HG02763 (cell line): ENCODE measurements around the gene ZBBX.

Experiments
- ATAC-seq: cut with Tn5 transposase; IDR thresholded peaks from one replicate; pipeline ENCODE4 v1.9.1; 2021; ENCODE audit warnings: mild to moderate bottlenecking, moderate library complexity; ENCODE audit not compliant: unreplicated experiment

Gene ZBBX

DNA sequence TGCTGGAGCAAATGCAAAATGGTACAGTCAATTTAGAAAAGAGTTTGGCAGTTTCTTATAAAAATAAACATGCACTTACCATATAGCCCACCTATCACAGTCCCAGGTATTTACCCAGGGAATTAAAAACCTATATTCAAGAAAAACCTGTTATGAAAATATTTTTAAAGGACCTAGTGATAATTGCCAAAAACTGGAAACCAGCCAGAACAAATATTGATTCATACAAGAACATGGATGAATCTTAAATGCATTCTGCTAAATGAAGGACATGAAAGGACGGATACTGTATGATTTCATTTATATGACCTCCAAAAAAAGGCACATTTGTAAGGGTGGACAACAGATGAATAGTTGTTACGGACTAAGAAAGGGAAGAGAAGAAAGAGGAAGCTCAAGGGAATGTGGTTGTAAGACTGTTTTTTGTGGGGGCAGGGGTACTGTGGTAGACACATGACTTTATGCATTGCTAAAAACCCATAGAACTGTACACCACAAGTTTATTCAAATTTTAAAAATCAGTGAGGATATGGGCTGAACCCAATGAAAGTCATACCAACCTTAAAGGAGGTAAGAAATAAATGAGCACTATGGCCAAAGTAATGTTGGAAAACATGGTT, 61.0 kb downstream of the ZBBX start:
- ATAC-seq = no peak

- ATAC-seq = no peak
Measured at GRCh38 chr3:167318306-167318705, 61.8 kb downstream of the ZBBX start.

GRCh38 chr3:167306319-167306718, 73.8 kb downstream of the ZBBX start:
- ATAC-seq = no peak

DNA sequence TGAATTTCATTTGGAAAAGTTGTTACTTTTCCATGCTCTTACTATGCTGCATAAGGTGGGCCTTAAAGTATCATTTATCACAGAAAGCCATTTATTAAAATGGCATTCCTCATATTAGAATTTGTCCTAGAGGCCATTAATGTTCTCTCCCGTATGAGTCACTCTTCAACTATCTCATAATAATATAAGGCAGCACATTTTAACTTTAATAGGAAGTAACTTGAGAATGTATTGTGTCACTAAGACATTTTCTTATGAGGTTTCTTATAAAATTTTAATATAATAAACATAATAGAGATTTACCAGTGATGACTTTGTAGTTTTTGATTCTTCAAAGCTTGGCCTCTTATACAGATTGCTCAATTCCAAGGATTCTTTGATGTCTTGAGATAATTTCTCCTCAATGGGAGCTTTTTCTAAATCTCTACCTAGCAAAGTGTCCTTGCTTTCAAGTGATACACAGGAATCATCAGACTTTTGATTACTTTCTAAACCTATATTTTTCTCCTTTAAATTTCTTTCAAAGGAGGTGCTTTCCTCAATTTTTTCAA, 74.7 kb downstream of the ZBBX start:
- ATAC-seq = no peak

- ATAC-seq = no peak
Measured at GRCh38 chr3:167304077-167304476, 76.0 kb downstream of the ZBBX start.

DNA sequence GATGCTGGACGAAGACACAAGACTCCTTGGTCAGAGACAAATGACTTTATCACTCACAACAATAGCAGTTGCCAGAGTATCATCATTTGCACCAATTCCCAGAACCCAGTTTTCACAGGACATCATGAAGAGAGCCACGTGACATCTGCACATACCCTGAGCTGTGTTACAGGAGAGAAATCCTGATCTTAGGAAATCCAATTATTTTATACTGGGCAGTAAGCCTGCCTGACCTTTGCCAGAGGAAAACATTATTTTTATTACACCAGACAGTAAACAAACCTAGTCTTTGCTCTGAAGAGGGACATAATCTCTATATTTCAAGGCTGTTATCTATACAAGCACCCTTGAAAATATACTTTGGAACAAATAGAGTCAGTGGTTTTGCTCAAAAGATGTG, 77.4 kb downstream of the ZBBX start:
- ATAC-seq = no peak

GRCh38 chr3:167300207-167300606, 79.9 kb downstream of the ZBBX start:
- ATAC-seq = no peak

DNA sequence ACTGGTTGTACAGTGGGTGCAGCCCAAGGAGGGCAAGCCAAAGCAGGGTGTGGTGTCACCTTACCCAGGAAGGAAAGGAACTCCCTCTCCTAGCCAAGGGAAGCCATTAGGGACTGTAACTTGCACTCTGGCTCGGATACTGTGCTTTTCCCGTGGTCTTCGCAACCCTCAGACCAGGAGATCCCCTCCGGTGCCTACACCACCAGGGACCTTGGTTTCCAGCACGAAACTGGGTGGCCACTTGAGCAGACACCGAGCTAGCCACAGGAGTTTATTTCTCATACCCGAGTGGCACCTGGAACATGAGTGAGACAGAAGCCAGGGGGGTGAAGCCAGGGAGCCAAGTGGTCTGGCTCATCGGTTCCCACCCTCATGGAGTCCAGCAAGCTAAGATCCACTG, 90.7 kb downstream of the ZBBX start:
- no peak for ATAC-seq

DNA sequence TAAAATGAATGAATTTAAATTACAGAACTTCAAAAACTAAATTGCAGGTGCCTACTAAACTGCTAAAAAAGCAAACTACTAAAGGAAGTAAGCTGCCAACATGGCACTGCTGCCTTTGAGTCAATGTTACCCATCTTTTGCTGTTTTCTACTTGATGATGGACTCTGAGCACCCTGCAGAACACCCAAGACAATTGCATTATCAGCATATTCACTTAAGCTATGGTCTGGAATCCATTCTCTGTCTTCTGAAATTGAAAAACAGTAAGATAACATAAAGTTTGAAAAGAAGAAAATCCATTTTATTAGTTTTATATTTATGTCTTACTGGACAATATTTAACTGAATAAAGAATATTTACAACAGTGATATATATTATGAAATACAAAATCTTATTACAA, 91.4 kb downstream of the ZBBX start:
- no peak for ATAC-seq

GRCh38 chr3:167287308-167287707, 92.8 kb downstream of the ZBBX start:
- no peak for ATAC-seq

DNA sequence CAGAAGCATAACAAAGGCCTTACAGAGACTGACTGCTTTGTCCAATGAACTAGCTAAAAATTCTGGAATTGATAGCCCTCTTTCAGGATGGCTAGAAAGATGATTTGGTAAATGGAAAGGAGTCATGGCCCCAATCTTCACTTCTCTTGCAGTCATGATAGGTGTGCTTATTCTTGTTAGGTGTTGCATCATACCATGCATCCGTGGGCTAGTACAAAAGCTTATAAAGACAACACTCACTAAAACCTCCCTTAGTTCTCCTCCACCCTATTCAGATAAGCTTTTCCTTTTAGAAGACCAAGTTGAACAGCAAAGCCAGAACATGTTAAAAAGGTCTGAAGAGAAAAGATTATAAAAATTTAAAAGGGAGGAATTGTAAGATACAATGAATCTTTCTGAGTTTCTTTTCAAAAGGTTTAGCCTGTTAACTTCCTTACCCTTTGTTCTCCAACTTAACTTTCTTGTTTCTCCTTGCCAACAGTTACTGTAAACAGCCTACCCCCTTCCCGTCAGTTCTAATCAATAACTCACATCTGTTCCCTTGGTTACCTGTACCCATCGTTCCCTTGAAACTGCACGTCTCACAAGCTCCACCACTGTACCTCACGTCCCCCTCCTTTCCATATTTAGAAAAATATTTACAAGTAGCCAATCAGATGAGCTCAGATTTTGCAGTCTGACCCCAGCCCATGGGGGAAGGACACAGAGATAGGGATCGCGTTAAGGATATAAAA, 105.8 kb downstream of the ZBBX start:
- no peak for ATAC-seq

DNA sequence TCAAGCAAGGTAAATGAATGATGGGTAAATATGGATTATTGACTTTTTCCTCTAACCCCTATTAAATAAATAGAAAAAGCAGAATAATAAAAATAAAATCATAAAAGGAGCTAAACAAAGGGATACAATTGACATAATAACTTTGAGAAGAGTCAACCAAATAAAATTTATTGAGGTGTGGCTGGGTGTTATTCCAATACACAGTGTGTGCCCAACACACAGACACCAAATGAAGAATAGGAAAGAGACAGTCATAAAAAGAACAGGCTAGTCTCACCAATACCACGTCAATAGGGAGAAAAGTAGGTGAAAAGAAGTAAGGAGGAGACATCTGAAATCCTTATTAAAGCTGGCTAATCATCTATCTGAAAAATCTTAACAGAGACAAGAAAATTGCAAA, 127.1 kb downstream of the ZBBX start:
- no peak for ATAC-seq

DNA sequence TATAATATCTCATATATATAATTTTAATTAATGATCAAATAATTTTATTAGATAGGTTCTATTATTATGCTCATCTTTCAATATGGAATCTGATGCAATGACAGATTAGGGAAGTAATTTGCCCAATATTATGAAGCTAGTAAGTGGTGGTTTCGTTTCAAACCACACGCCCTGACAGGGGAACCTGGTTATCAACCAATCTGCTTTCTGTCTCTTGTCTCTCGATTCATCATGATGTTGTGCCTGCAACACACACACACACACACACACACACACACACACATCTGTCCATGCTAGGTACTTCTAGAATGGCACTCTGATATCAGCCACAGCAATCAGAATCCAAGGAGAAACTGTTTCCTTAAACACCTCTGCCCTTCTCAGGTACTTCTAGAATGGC, 128.4 kb downstream of the ZBBX start:
- ATAC-seq = no peak

- ATAC-seq = no peak
Measured at GRCh38 chr3:167246252-167246651, 133.8 kb downstream of the ZBBX start.

GRCh38 chr3:167241048-167241845, 138.8 kb downstream of the ZBBX start:
- ATAC-seq = no peak

- ATAC-seq = no peak
Measured at GRCh38 chr3:167228135-167228534, 152.0 kb downstream of the ZBBX start.

DNA sequence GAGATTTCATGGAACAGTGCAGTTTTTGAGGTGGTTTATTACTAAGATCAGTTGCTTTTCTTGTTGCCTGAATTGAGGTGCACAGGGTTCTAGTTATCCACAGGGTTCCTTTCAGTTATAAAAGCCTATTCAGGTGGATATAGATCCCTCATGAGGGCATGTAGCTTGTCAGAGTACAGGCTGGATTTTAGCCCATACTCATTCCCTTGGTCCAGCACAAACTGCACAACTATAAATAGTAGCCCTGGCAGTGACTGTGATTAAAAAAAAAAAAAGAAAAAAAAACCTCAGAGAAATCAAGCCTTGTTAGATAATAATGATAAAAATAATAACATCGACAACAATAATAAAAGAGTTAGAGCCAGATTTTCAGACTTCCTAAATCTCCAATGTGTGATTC, 154.3 kb downstream of the ZBBX start:
- ATAC-seq = no peak

DNA sequence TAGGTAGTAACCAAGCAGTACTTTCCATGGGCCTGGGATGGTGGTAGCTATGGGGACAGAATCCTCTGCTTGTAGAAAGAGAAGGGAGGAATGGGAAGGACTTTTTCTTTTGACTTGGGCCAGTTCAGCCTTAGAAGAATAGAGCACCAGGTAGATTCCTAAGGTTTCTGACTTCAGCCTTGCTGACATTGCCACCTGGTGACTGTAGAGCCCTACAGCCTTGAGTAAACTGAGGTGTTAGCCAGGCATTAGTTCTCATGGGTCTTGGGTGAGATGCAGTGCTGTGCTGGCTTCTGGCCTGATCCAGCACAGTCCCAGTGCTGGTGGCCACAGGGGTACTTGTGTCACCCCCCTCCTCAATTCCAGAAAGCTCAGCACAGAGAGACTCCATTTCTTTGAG, 171.1 kb downstream of the ZBBX start:
- no peak for ATAC-seq

DNA sequence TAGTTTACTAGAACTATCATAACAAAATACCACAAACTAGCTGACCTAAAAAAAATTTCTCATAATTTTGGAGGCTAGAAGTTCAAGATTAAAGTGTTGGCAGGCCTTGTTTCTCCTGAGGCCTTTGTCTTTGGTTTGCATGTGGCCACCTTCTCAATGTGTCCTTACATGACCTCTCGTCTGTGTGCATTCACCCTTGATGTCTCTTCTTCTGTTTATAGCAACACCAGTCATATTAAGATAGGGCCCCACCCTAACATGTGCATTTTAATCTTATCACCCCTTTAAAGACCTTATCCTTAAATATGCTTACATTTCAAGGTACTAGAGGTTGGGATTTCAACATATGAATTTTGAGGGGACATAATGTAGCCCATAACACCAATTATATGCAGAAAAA, 177.0 kb downstream of the ZBBX start:
- no peak for ATAC-seq

- no peak for ATAC-seq
Measured at GRCh38 chr3:167198949-167199600, 181.0 kb downstream of the ZBBX start.
